Measurements from ENCODE around the gene TUBB6.

TUBB6 gene

GRCh38 chr18:12291161-12291560 lies 16.9 kb upstream of the TUBB6 start:
- no peak for DNase-seq (ENCODE audit: low read depth in 2 of 2)

GRCh38 chr18:12291690-12292089 lies 16.4 kb upstream of the TUBB6 start:
- DNase-seq (ENCODE audit: low read depth in 2 of 2), result no peak

- DNase-seq (ENCODE audit: low read depth in 2 of 2), result no peak
Measured at GRCh38 chr18:12293831-12294230, 14.2 kb upstream of the TUBB6 start.

GRCh38 chr18:12295389-12296086 lies 12.5 kb upstream of the TUBB6 start:
- no peak for DNase-seq (ENCODE audit: low read depth in 2 of 2)

- DNase-seq (ENCODE audit: low read depth in 2 of 2), result no peak
Measured at GRCh38 chr18:12296087-12296403, 12.0 kb upstream of the TUBB6 start.

GRCh38 chr18:12296457-12296856 lies 11.6 kb upstream of the TUBB6 start:
- no peak for DNase-seq (ENCODE audit: low read depth in 2 of 2)

GRCh38 chr18:12299862-12300261 lies 8.2 kb upstream of the TUBB6 start:
- no peak for DNase-seq (ENCODE audit: low read depth in 2 of 2)

GRCh38 chr18:12301263-12302005 lies 6.6 kb upstream of the TUBB6 start:
- no peak for DNase-seq (ENCODE audit: low read depth in 2 of 2)

GRCh38 chr18:12302391-12303147 lies 5.5 kb upstream of the TUBB6 start:
- no peak for DNase-seq (ENCODE audit: low read depth in 2 of 2)

- DNase-seq (ENCODE audit: low read depth in 2 of 2), result no peak
Measured at GRCh38 chr18:12304351-12305210, 3.5 kb upstream of the TUBB6 start.

- DNase-seq (ENCODE audit: low read depth in 2 of 2), result no peak
Measured at GRCh38 chr18:12305211-12305610, 2.8 kb upstream of the TUBB6 start.

GRCh38 chr18:12305930-12306629 lies 2.0 kb upstream of the TUBB6 start:
- DNase-seq (ENCODE audit: low read depth in 2 of 2), result no peak

- DNase-seq (ENCODE audit: low read depth in 2 of 2), result no peak
Measured at GRCh38 chr18:12306752-12307700, 1.0 kb upstream of the TUBB6 start.

- no peak for DNase-seq (ENCODE audit: low read depth in 2 of 2)
Measured at GRCh38 chr18:12308386-12309100, 502 bp downstream of the TUBB6 start.

- DNase-seq (ENCODE audit: low read depth in 2 of 2), result no peak
Measured at GRCh38 chr18:12309683-12310198, 1.7 kb downstream of the TUBB6 start.

GRCh38 chr18:12310762-12311161 lies 2.7 kb downstream of the TUBB6 start:
- DNase-seq (ENCODE audit: low read depth in 2 of 2), result no peak

- no peak for DNase-seq (ENCODE audit: low read depth in 2 of 2)
Measured at GRCh38 chr18:12312976-12313375, 4.9 kb downstream of the TUBB6 start.

- no peak for DNase-seq (ENCODE audit: low read depth in 2 of 2)
Measured at GRCh38 chr18:12313530-12314245, 5.6 kb downstream of the TUBB6 start.
